ENCODE measurements around the gene AUP1.

AUP1 gene

DNA sequence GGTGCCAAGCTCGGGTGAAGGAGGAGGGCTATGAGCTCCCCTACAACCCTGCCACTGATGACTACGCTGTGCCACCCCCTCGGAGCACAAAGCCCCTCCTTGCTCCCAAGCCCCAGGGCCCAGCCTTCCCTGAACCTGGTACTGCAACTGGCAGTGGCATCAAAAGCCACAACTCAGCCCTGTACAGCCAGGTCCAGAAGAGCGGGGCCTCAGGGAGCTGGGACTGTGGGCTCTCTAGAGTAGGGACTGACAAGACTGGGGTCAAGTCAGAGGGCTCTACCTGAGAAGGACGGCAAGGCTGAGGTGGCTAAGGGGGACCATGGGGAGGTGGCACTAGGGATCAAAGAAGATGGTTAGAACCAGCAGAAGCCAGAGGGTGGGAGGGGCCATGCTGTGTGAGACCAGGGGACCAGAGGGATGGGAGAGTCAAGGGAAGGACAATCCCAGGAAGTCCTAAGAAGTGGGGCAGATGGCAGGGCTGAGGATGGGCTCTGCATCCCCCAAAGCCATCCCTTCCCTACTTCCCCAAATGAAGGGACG lies 27.4 kb upstream of the AUP1 start:
- no peak for DNase-seq

DNA sequence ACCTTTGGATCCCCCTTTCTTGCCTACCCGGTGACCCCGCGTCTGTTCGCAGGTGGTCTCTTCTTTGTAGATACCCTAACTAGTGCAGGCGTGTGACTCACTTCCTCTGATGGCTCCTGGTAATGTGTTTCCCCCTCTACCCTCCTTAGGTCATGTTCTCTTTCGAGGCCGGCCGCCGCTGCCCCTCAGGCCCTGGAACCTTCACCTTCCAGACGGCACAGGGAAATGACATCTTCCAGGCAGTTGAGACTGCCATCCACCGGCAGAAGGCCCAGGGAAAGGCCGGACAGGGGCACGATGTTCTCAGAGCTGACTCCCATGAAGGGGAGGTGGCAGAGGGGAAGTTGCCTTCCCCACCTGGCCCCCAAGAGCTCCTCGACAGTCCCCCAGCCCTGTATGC lies 26.7 kb upstream of the AUP1 start:
- no peak for DNase-seq

DNA sequence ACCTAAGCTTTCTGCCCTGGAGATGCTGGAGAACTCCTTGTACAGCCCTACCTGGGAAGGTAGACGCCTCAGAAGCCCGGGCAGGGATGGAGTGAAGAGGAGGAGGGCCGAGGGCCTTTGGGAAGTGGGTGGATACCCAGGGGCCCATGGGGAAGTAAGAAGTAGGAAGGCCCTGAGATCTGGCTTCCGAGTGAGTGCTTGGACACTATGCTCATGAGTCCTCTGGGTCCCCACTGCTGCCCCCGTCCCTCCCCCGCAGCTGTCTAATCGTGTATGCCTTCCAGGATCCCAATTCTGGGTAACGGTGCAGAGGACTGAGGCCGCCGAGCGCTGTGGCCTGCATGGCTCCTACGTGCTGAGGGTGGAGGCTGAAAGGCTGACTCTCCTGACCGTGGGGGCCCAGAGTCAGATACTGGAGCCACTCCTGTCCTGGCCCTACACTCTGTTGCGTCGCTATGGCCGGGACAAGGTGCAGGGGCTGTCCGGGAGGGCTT lies 26.2 kb upstream of the AUP1 start:
- no peak for DNase-seq

DNA sequence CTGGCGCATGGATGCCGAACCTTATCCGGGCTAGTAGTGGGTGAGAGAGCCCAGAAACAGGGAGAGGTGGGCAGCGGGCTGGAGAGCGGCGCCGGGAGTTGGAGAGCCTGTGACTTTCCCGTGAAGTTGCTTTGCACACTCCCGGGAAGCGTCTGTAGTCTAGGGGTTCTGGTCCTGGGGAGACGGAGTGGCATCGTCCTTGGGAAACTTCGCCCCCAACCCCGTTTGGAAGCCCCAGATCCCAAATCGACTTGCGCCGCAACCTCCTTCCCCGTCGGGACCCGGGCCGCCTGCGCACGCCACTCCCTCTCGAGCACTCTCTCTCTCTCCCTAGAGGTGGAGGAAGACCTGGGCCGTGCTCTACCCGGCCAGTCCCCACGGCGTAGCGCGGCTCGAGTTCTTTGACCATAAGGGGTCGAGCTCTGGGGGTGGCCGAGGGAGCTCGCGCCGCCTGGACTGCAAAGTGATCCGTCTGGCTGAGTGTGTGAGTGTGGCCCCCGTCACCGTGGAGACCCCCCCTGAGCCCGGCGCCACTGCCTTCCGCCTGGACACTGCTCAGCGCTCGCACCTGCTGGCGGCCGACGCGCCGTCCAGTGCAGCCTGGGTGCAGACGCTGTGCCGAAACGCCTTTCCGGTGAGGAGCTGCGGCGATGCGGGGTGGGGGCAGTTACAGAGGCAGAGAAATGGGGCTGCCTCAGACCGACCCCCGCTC lies 25.5 kb upstream of the AUP1 start:
- DNase-seq: peak; percentile 19

DNA sequence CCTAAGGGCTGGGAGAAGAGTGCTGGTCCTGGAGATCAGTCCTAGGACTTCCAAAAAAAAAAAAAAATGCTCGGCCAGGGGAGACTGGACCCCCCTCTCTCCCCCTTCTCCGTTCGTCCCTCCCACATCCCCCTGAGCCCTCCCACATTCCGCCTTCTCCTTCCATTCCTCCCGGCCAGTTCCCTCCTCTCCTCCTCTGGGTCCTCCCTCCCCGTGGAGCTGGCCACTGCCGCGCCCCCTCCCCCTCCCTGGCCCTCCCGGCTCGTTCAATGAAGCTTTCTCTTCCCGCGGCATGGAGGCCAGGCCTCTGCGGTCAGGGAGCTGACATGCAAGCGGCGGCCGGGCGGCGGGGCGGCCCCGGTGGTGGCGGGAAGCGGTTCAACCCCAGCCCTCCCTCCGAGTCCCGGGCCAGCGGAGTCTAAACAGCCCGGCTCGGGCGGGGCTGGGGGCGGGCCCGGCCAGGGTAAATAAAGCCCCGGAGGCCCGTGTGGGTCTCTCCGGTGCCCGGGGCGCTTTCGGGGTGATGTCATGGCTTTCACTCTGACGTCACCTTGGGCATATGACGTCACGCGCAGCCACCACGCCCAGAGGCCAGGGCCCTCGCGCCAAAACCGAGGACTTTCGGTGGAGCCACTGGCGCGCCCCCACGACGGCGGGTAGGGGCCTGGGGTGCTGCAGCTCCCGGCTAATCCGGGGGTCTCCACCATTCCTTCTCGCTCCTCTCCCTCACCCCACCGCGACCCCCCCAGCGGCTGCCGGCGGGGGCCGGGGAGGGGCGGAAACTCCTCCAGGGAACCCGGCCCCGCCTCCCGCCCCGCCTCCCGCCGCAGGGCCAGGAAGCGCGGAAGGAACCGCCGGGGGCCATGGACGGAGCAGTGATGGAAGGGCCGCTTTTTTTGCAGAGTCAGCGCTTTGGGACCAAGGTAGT lies 24.6 kb upstream of the AUP1 start, which contains the start of the genes DOK1 and LOXL3:
DOK1 (plus strand) TSS at position 829 of the 928 bp plus-strand sequence; CDS start at position 864, 35 bp downstream.
LOXL3 (minus strand) TSS at position 51 of the 928 bp plus-strand sequence. CDS start 1,308 bp downstream, outside the sequence.
- peak; percentile 74 for DNase-seq

DNA sequence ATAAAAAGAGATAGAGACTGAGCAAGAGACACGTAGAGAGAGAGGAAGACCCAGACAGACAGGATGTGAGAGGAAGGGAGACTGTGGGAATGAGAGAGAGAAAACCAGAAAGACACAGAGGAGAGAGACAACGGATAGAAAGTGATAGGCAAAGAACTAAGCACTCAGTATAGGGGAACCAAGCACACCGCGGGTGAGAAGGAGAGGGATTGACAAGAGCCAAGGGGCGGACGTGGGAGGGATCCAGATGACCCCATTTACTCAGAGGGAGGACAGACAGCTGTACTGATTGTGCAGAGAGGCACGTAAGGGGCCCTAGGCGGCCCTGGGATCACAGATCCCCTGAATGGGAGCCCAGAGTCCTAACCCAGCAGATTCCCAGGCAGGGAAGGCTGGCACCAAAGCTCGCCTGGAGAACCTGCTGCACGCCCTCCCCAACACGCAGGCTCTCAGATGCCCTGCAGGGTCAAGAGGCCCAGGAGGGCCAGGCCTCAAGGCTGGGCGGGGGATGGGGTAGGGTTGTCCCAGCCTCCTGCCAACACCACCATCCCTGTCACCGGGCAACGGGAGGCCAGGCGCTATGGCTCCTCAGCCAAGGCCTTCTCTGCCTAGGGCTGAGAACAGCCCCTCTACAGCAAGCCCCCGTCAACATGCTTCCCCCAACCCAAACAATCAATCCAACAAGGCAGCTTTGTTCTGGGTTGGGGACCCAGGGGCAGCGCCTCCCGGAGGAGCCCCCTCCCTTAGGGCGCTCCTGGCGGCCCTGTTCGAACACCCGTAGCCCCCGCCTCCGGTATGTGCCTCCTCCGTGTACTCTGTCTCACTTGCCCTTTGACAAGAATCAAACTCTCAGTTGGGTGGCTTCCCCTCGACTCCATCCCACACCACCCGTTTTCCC lies 23.7 kb upstream of the AUP1 start:
- DNase-seq: no peak

DNA sequence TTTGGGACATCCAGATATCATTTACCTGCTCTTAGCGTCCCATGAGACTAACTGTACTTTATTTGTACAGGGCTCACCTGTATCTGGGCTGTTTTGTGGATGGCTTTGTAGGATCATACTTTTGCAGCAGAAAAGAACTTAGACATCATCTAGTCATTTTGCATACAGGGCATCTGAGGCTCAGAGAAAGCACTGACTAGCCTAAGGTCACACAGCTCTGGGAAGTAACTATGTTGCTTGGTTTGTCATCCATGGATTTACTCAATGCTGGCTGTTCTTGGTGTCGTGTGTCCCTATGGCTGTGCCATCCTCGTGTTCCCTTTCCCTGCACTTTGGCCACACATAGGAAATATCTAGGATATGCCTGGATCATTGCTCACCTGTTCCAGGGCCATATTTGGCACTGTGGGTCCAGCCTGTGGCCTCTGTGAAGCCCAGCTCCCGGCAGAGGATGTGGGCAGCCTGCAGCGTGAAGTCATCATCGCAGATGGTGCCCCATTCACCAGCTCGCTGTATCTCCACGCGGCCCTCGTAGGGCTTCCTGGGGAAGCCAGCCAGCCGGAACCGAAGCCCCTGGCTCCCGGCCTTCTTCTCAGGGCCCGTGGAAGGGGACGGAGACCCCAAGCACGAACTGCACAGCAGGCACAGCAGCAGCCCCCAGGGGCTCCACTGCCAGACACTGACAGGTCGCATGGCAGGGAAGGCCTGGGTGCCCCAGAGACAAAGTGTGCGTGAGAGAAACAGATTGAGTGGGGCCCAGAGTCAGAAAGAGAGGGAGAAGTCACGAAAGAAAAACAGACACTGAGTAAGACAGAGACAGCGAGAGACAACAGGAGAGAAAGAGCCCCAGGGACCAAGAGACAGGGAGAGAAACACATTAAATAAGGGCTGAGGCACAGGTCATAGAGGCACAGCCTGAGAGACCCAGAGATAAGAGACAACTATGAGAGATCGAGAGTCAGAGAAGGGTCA lies 22.7 kb upstream of the AUP1 start:
- DNase-seq: no peak

DNA sequence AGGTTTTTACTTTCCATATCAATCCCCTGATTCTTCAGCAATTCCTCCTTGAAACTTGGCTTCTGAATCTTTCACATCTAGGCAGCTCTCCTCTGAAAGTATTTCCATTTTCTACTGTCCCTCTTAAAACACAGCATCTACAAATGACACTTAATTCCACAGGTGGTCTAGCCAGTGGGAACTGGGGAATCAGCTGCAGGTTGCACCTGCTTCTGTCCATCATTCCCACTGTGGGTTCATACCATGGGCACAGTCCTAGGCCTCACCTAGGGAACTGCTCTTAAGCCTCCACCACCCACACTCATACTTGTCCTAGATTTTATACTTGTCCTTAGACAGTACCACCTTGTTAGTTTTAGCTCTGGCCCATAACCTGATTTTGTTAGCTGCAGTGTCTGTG lies 22.0 kb upstream of the AUP1 start:
- no peak for DNase-seq

DNA sequence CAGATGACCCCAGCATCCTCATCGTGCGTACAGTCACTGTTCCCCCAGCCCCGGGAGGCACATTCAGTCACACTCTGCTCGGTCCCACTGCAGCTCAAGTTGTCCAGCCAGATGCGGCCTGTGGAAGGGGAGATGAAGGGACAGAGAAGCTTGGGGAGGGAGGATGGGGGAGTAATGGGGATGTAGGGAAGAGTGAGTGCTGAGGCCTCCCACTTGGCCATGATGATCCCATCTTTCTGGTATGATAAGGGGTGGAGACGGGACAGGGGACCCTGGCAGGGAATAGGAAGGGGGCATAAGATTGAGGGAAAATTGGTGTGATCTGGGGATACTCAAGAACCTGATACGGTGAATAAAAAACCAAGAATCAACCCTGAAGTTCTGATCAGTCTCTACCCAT lies 20.7 kb upstream of the AUP1 start:
- DNase-seq: no peak

DNA sequence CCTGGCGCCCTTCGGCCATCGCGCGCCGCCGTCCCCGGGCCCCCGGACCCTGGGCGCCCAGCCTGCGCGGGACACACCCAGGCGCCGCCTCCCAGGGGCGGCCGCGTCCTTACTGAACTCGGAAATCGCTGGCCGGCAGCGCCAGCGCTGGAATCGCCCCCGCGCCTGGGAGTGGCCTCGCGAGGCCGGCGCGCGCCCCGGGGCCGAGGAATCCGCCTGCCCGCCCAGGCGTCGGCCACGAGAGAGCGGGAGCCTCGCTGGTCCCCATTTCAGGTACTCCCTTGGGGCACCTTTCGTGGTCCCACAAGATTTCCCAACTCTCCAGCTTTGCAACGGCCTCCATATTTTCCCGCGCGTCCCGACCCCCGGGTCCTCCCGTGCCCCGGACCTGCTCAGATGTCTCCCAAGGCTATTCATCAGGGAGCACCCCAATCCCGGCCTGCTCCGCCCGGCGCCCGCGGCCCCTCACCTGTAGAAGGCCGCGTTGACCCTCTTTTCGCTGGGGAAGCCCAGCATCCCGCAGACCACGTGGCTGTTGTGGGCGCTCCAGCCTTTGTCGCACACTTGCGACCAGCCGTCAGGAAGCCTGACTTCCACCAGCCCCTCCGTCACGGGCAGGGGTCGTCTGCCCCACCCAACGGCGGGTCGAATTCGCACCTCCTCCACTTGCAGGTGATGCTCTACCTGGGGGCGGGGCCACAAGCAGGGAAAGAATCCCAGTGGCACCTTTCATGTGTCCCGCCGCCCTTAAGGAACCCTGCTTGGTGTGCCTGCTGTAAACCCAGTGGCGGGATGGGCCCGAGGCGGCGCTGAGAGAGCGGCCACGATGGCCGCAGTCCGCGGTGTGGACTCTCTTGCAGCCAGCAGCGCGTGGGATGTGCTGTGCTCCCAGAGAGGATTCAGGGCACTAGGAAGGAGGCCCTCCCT lies 19.7 kb upstream of the AUP1 start:
- no peak for DNase-seq

DNA sequence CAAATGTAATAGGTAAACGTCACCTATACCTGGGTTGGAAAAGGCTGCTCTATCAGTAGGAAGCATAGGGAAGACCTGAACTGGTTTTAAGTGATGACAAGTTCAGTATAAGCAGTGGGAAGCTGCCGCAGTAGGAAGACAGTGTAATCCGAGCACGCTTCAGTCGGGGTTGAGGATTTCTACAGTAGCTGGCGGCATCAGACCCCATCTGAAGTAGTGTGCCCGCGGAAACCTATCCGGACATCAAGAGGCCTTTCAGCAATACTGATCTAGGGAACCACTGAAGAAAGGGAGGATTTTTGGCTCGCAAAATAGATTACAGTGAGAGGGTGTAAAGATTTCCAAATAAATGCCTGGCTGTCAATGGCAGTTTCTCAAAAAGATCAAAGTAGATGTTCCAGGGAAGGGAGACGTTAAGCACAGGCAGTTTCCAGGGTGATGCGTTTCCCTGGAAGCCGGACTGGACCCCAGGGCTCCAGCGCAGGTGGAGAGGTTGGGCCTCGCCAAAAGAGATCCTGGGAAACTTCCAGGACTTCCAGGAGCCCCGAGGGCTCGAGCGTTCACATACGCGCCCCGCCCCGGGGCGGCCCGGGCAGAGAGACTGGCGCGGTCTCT lies 18.9 kb upstream of the AUP1 start:
- no peak for DNase-seq

DNA sequence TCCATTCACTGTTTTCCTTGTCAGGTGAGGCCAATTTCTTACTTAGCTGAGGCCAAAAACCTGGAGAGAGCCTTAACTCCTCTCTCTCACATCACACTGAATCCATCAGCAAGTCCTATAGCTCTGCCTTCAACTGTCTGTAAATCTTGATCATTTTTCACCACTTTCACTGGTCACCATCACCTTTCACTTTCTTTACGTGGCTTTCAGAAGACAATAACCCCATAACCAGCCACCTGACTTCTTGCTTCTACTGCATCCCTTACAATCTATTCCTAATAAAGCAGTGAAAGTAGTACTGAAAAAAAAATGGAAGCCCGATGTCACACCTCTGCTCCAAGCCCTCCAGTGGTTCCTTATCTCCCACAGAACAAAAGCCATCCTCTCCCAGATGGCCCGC lies 16.5 kb upstream of the AUP1 start:
- DNase-seq: no peak

DNA sequence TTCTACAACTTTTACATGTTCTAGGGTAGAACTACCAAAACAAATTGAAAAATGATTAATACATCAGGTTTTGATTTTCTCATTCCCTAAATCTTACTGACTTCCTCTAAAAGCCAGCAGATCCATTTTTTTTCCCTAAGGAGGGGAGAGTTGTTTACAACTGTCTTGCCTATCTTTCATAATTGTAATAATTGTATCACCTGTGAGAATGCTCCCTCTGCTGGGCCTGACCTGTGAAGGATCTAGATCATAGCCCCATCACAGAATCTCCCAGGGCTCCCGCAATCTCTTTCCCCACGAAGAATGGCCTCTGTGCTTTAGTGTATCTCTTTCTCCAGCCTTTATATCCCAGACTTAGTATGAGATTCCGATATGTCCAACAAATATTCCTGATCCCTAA lies 15.1 kb upstream of the AUP1 start:
- DNase-seq: no peak

DNA sequence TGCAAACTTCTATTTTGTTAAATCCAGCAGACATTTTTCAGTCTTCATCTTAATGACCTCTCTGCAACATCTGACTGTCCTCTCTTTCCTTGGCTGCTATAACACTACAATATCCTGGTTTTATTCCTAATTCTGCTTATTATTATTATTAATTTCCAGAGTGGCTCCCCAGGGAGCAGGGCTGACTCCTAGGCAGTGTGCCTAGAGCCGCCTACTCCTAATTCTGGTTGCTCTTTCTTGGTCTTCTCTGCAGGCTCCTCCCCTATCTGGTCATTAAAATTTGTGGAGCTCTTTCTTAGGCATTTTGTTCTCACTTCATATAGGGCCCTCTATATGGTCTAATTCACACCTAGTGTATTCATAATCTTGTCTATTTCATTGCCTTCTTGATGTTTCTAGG lies 13.5 kb upstream of the AUP1 start:
- no peak for DNase-seq

DNA sequence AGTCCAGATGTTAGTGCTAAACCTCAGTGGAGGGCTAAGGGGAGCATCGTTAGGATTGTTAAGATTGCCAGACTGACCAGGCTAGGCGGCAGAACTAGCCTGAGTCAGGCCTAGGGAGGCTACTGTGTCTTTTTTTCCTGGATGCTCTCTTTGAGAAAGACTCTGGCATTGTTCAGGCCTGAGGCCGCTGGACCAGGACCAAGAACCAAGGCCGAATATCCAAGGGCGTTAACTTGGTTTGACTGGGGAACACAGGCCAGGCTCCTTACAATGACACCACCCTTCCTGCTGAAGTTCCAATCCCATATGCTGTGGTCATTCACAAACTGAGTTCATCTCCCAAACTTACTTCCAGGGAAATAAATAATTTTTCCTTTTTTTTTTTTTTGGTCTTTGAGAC lies 10.8 kb upstream of the AUP1 start:
- no peak for DNase-seq

DNA sequence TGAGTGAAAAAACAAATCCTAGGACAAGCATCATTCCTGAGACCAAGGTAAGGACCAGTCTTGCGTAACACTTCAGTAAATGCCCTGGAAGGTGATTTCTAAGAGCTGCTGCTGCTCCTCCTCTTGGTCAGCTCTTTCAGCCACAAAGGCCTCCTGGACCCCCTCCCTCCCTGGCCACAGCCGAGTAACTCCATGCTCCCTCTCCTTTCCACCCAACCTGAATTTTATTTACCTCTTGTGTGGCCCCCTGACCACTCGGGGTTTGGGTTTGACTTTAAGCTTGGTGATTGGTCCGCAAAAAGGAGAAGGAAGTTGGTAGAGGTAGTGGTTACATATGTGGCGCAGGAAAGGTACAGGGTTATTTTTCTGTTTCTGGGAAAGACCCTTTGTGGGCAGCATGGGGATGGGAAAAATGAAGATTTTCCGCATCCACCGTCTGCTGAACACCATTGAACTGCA lies 9.4 kb upstream of the AUP1 start:
- no peak for DNase-seq

DNA sequence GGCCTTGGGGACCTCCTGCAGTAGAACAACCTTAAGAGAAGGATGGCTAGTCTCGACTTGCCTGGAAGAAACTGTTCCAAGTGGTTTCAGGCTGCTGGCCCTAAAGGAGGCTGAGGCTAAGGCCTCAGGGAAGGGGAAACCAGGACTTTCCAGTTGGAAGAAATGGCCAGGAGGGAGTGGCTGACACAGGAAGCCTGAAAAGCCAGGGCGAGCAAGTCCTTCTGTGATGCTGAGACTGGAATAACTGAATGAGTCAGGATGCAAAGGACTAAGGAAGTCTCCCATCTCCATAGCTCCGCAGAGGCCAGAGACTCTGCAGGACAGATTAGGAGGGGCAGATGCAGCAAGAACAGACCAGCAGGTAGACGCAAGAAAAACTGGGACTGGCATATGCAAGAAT lies 7.6 kb upstream of the AUP1 start:
- DNase-seq: no peak

DNA sequence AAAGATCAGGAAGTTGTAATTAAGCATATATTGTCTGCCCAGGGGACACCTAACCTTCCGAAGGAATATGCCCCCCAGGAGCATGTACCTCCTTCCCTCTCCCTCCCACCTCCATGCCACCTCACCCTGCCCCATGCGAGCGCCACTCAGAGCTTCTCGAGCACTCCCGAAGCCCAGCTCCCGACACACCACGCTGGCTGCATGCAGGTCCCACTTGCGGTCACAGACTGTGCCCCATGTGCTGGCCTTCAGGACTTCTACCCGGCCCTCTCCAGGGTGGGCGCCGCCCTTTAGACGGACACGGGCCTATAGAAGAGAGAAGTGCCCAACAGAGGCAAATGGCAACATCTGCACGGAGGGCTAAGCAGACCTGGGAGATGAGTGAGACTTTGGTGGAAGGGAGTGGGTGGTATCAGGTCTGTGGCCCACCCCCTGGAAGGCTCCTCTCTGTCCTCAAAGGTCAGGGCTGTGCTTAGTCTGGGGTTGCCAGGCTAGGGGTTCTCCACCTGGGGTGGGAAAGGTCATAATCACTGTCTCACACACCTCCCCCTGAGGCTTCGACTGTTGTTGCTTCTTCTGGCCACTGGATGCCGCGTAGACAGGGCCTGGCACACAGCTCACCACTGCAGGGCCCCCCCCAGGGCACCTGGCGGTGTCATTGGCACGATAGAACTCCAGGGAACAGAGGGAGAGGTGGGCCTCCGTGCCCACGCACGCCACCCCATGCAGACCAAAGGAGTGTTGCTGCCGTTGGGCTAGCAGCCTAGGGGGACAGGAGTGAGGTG lies 6.9 kb upstream of the AUP1 start:
- no peak for DNase-seq

All from activated effector memory CD4-positive, alpha-beta T cell treated with Interleukin-2 at 50 U/mL for 16 hours (primary cell).